ENCODE results near the gene SLCO4A1.
A peak's percentile ranks its signal among the peaks of the same experiment; 100 is the strongest.

Gene SLCO4A1

DNA sequence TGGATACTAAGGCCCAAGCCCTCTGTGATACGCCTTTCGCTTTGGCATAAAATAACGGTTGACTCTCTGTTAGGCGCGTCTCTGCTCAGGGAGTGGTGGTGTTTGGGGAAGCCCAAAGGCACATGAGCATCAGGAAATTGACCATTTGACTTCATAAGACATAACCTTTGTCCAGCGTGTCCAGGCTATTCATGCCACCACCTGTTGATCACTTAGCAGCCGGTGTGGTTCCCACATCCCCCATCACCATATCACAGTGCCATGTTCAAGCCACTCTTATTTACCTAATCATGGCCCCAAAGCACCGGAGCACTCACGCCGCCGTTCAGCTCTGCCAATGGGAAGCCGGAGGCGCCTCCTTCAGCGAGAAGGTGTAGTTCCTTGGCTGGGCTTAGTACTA lies 27.9 kb downstream of the SLCO4A1 start:
- peaks cover 28 to 32% of the 10 kb centered on the region in 2 experiments for H3K4me1 ChIP-seq (ENCODE audit: control insufficient read depth in 1 of 2, insufficient read depth in 1 of 2, low read depth in 1 of 2, low read length in 1 of 2)
- no peaks in the 10 kb centered on the region for H3K27me3 ChIP-seq
- H3K9me3 ChIP-seq: no peaks in the 10 kb centered on the region
- no peaks in the 10 kb centered on the region for H3K36me3 ChIP-seq
- no peak overlapping the region for H3K4me3 ChIP-seq (ENCODE audit: low read depth in 1 of 2, low read length in 1 of 2)
- peak overlapping the region; percentile 1 for H3K27ac ChIP-seq
- TF ChIP-seq, protein P1, sequence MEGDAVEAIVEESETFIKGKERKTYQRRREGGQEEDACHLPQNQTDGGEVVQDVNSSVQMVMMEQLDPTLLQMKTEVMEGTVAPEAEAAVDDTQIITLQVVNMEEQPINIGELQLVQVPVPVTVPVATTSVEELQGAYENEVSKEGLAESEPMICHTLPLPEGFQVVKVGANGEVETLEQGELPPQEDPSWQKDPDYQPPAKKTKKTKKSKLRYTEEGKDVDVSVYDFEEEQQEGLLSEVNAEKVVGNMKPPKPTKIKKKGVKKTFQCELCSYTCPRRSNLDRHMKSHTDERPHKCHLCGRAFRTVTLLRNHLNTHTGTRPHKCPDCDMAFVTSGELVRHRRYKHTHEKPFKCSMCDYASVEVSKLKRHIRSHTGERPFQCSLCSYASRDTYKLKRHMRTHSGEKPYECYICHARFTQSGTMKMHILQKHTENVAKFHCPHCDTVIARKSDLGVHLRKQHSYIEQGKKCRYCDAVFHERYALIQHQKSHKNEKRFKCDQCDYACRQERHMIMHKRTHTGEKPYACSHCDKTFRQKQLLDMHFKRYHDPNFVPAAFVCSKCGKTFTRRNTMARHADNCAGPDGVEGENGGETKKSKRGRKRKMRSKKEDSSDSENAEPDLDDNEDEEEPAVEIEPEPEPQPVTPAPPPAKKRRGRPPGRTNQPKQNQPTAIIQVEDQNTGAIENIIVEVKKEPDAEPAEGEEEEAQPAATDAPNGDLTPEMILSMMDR (IDR thresholded peaks at IDR 0.05): no peak

GRCh38 chr20:62670998-62671397 lies 28.7 kb downstream of the SLCO4A1 start:
- no peak overlapping the region for H3K4me3 ChIP-seq (ENCODE audit: low read depth in 1 of 2, low read length in 1 of 2)
- H3K27ac ChIP-seq: peak overlapping the region; percentile 68
- no peaks in the 10 kb centered on the region for H3K36me3 ChIP-seq
- H3K4me1 ChIP-seq (ENCODE audit: control insufficient read depth in 1 of 2, insufficient read depth in 1 of 2, low read depth in 1 of 2, low read length in 1 of 2): peaks cover 36 to 40% of the 10 kb centered on the region in 2 experiments
- H3K9me3 ChIP-seq: no peaks in the 10 kb centered on the region
- no peaks in the 10 kb centered on the region for H3K27me3 ChIP-seq
- TF ChIP-seq, protein P1 (IDR thresholded peaks at IDR 0.05): no peak

- TF ChIP-seq, protein P1 (IDR thresholded peaks at IDR 0.05): no peak
- Histone ChIP-seq H3K27me3 (no peaks in the 10 kb centered on the region), H3K36me3 (no peaks in the 10 kb centered on the region)
Observed at GRCh38 chr20:62671765-62672164, 29.5 kb downstream of the SLCO4A1 start.

DNA sequence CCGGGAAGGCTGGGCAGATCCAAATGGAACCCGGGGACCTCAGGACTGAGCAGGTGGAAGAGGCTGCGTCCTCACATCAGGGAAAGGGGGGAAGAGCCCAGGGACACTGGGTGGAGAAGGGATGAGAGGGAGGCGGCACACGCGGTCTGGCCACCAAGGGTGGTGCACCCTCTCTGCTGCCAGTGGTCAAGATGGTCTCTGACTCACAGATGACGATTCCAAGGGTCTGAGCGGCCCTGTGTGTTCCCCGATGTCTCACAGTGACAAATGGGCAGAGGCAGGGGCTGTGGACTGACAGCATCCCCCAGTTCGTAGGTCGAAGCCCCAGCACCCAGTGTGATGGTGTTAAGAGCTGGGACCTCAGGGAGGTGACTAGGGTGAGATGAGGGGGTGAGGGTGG lies 32.1 kb downstream of the SLCO4A1 start:
- TF ChIP-seq, protein P1 (IDR thresholded peaks at IDR 0.05): no peak
- Histone ChIP-seq H3K4me3 (ENCODE audit: low read depth in 1 of 2, low read length in 1 of 2) (no peak overlapping the region), H3K36me3 (no peaks in the 10 kb centered on the region)

More at GRCh38 chr20:62671765-62672164, 29.5 kb downstream of the SLCO4A1 start:
- H3K9me3 ChIP-seq: no peaks in the 10 kb centered on the region
- H3K4me3 ChIP-seq (ENCODE audit: low read depth in 1 of 2, low read length in 1 of 2): peak overlapping the region in 1 of 2 experiments; percentile 36
- peak overlapping the region; percentile 68 for H3K27ac ChIP-seq
- peaks cover 37 to 44% of the 10 kb centered on the region in 2 experiments for H3K4me1 ChIP-seq (ENCODE audit: control insufficient read depth in 1 of 2, insufficient read depth in 1 of 2, low read depth in 1 of 2, low read length in 1 of 2)

GRCh38 chr20:62675156-62675876 lies 33.0 kb downstream of the SLCO4A1 start:
- Histone ChIP-seq H3K27me3 (no peaks in the 10 kb centered on the region), H3K4me3 (ENCODE audit: low read depth in 1 of 2, low read length in 1 of 2) (no peak overlapping the region), H3K27ac (no peak overlapping the region), H3K36me3 (no peaks in the 10 kb centered on the region), H3K9me3 (no peaks in the 10 kb centered on the region), H3K4me1 (ENCODE audit: control insufficient read depth in 1 of 2, insufficient read depth in 1 of 2, low read depth in 1 of 2, low read length in 1 of 2) (peaks cover 64 to 73% of the 10 kb centered on the region in 2 experiments)
- TF ChIP-seq, protein P1 (IDR thresholded peaks at IDR 0.05): no peak

More for the DNA sequence above, 32.1 kb downstream of the SLCO4A1 start:
- H3K27me3 ChIP-seq: no peaks in the 10 kb centered on the region
- no peak overlapping the region for H3K27ac ChIP-seq
- no peaks in the 10 kb centered on the region for H3K9me3 ChIP-seq
- peaks cover 63 to 70% of the 10 kb centered on the region in 2 experiments for H3K4me1 ChIP-seq (ENCODE audit: control insufficient read depth in 1 of 2, insufficient read depth in 1 of 2, low read depth in 1 of 2, low read length in 1 of 2)
